Endothelial cell of umbilical vein (primary cell): ENCODE data around the gene PTPN23. TPM values are rescaled to one million over a fixed set of nuclear protein-coding genes. Genes with fewer than 3 reads are reported as not detected.

Experiments used
- BruUV-seq: library from RNA; stranded (reverse); fragments of 400-500 nt; replicated peaks from 2 replicates; lab custom pipeline; 2021; lab: Mats Ljungman, UMichigan
- CTCF ChIA-PET: fragments of 300-600, 350-600 bp; sonication (Branson Sonifier 250); formaldehyde crosslinking; loops from one replicate; lab custom pipeline; 2021; ENCODE audit warnings: antibody characterized with exemption, inconsistent platforms; lab: Charles Lee
- POLR2A ChIA-PET: fragments of 300-600, 350-600 bp; sonication (Branson Sonifier 250); formaldehyde crosslinking; loops from one replicate; lab custom pipeline; 2021; ENCODE audit warnings: antibody characterized with exemption, inconsistent platforms; lab: Charles Lee
- DNase-seq: peaks from one replicate; pipeline ENCODE4 v3.0.0-alpha.2; 2011; ENCODE audit warnings: low read depth, low spot score
- FAIRE-seq: peaks from 2 replicates; lab custom pipeline; 2011; peaks lifted over from hg19 to GRCh38; lab: Jason Lieb, UNC
- H2AFZ ChIP-seq: 2 replicates; pipeline ENCODE4 v1.6.0; 2012; ENCODE audit warnings: low read depth, low read length, control low read depth, inconsistent platforms
- H3K27ac ChIP-seq: 2 replicates; pipeline ENCODE4 v1.5.1; 2011; ENCODE audit warnings: low read depth, mild to moderate bottlenecking, control low read depth, low read length, moderate library complexity; ENCODE audit not compliant: insufficient read depth
- H3K27me3 ChIP-seq, 2 experiments: 2 replicates each; pipeline versions ENCODE4 v1.6.0 to v1.6.1; 2011; ENCODE audit warnings: low read length in 2 of 2, mixed read lengths in 1 of 2; ENCODE audit not compliant: control insufficient read depth in 2 of 2, insufficient read depth in 2 of 2
- H3K36me3 ChIP-seq, 2 experiments: 2 replicates in 1 of 2; 3 replicates in 1 of 2; pipeline ENCODE4 v1.5.1; 2011; ENCODE audit warnings: low read length in 2 of 2, mild to moderate bottlenecking in 1 of 2, moderate library complexity in 1 of 2; ENCODE audit not compliant: control insufficient read depth in 2 of 2, insufficient read depth in 2 of 2; ENCODE audit errors: extremely low read depth in 1 of 2
- H3K4me1 ChIP-seq: 3 replicates; pipeline ENCODE4 v1.5.1; 2011; ENCODE audit warnings: mild to moderate bottlenecking, low read length; ENCODE audit not compliant: control insufficient read depth, insufficient read depth; ENCODE audit errors: extremely low read depth
- H3K4me2 ChIP-seq: 2 replicates; pipeline ENCODE4 v1.6.1; 2011; ENCODE audit warnings: low read length, control low read depth, mixed read lengths; ENCODE audit not compliant: insufficient read depth
- H3K4me3 ChIP-seq, 3 experiments: fragments of 200-600 bp in 1 of 3; sonication (generic), shearing (Covaris generic) in 1 of 3; replicated peaks in 1 of 3; 2 replicates each; pipeline ENCODE4 v1.5.1; 2011 to 2016; ENCODE audit warnings: control low read depth in 3 of 3, low read length in 3 of 3, mild to moderate bottlenecking in 2 of 3, inconsistent platforms in 1 of 3, low read depth in 1 of 3, moderate library complexity in 1 of 3; ENCODE audit not compliant: insufficient read depth in 1 of 3
- H3K79me2 ChIP-seq: 2 replicates; pipeline ENCODE4 v1.6.0; 2012; ENCODE audit warnings: low read length, inconsistent platforms; ENCODE audit not compliant: control insufficient read depth, insufficient read depth
- H3K9ac ChIP-seq: replicated peaks from 2 replicates; pipeline ENCODE3; 2011; ENCODE audit warnings: low read length, control low read depth; ENCODE audit not compliant: insufficient read depth; ENCODE audit errors: extremely low read depth
- H3K9me1 ChIP-seq: replicated peaks from 3 replicates; pipeline ENCODE4 v1.6.0; 2011; ENCODE audit warnings: mild to moderate bottlenecking, low read length; ENCODE audit not compliant: control insufficient read depth, insufficient read depth; ENCODE audit errors: extremely low read depth
- H3K9me3 ChIP-seq: replicated peaks from 2 replicates; pipeline ENCODE4 v1.5.1; 2012; ENCODE audit warnings: low read length, inconsistent platforms; ENCODE audit not compliant: control insufficient read depth, insufficient read depth
- H4K20me1 ChIP-seq: replicated peaks from 2 replicates; pipeline ENCODE3; 2011; ENCODE audit warnings: mild to moderate bottlenecking, low read length; ENCODE audit not compliant: control insufficient read depth, insufficient read depth; ENCODE audit errors: extremely low read depth
- EZH2 ChIP-seq: IDR thresholded peaks from 2 replicates; pipeline ENCODE4 v1.6.1; 2012; ENCODE audit warnings: borderline replicate concordance, low read depth, mild to moderate bottlenecking, moderate library complexity, low read length, inconsistent platforms; ENCODE audit not compliant: severe bottlenecking
- FOS ChIP-seq: IDR thresholded peaks from 2 replicates; pipeline ENCODE4 v1.6.1; 2011; ENCODE audit warnings: mild to moderate bottlenecking, low read length, moderate library complexity, borderline replicate concordance; ENCODE audit not compliant: insufficient read depth
- GATA2 ChIP-seq: IDR thresholded peaks from 2 replicates; pipeline ENCODE4 v1.7.0; 2011; ENCODE audit warnings: low read depth, mild to moderate bottlenecking, moderate library complexity, mixed read lengths, low read length; ENCODE audit not compliant: insufficient read length, insufficient read depth
- JUN ChIP-seq: IDR thresholded peaks from 2 replicates; pipeline ENCODE4 v1.6.1; 2011; ENCODE audit warnings: borderline replicate concordance, low read depth; ENCODE audit not compliant: insufficient read length, insufficient read depth
- MYC ChIP-seq: IDR thresholded peaks from one replicate; pipeline ENCODE4 v1.6.1; 2011; ENCODE audit warnings: mild to moderate bottlenecking, low read depth, low read length
- POLR2A ChIP-seq: IDR thresholded peaks from 2 replicates; pipeline ENCODE4 v1.6.1; 2012; ENCODE audit warnings: low read depth, mild to moderate bottlenecking, control low read depth, low read length
- POLR2AphosphoS5 ChIP-seq: IDR thresholded peaks from 2 replicates; pipeline ENCODE4 v1.6.1; 2012; ENCODE audit warnings: low read depth, mild to moderate bottlenecking, control low read depth, low read length, moderate library complexity; ENCODE audit not compliant: insufficient read depth
- dilution Hi-C: fragments of 300-500 bp; cut with MboI; formaldehyde crosslinking; loops from one replicate; pipeline ENCODE4 v1.15.0; 2019; ENCODE audit warnings: low sequenced_read_pairs; ENCODE audit not compliant: extremely low pct_ligation_motif_present
- intact Hi-C: fragments of 100-400 bp; cut with micrococcal nuclease; formaldehyde crosslinking; loops from one replicate; pipeline ENCODE4 v1.10.0; 2022
- polyA plus RNA-seq, 4 experiments: library from polyadenylated mRNA; depleted of rRNA in 3 of 4; stranded (reverse) in 3 of 4; unstranded in 1 of 4; fragments of >200 nt; gene quantifications; 2 replicates each; pipeline versions ENCODE4 v1.2.1 to v1.2.3, GENCODE V29; 2011 to 2012; ENCODE audit warnings: missing spikeins in 1 of 4
- total RNA-seq: library from RNA; stranded (reverse); gene quantifications from 2 replicates; pipeline ENCODE4 v1.2.3, GENCODE V29; 2021
- TF ChIP-seq, protein P1 (sequence below), 2 donors: IDR thresholded peaks; 1 replicate in 1 of 2; 2 replicates in 1 of 2; pipeline ENCODE4 v1.5.1; 2011; ENCODE audit warnings: low read length in 2 of 2, mild to moderate bottlenecking in 2 of 2, moderate library complexity in 2 of 2, control low read depth in 1 of 2, inconsistent platforms in 1 of 2, low read depth in 1 of 2; ENCODE audit not compliant: insufficient read depth in 1 of 2; ENCODE audit errors: extremely low read depth in 1 of 2
- TF ChIP-seq, protein P2 (sequence below): IDR thresholded peaks from 2 replicates; pipeline ENCODE4 v1.6.1; 2011; ENCODE audit not compliant: insufficient read depth, insufficient read length

Gene PTPN23
- total and polyA plus RNA-seq, 2 donors (not counting 3 experiments of a cell fraction or from before 2014, with no cell fraction given), result 8.5 to 63.5 TPM

- H3K4me3 ChIP-seq, result no peak overlapping the region
- H2AFZ ChIP-seq, result no peak overlapping the region
- BruUV-seq, result no TSS peak
- CTCF ChIA-PET, result no interaction called here
- no peaks in the 10 kb centered on the region for H3K9me3 ChIP-seq
- H3K27ac ChIP-seq, result no peak overlapping the region
- TF ChIP-seq FOS, result no peak
- TF ChIP-seq POLR2A, result no peak
- no peak for TF ChIP-seq JUN
- no peak for TF ChIP-seq MYC
- TF ChIP-seq POLR2AphosphoS5, result no peak
- TF ChIP-seq GATA2, result no peak
- TF ChIP-seq EZH2, result no peak
- TF ChIP-seq, protein P1, sequence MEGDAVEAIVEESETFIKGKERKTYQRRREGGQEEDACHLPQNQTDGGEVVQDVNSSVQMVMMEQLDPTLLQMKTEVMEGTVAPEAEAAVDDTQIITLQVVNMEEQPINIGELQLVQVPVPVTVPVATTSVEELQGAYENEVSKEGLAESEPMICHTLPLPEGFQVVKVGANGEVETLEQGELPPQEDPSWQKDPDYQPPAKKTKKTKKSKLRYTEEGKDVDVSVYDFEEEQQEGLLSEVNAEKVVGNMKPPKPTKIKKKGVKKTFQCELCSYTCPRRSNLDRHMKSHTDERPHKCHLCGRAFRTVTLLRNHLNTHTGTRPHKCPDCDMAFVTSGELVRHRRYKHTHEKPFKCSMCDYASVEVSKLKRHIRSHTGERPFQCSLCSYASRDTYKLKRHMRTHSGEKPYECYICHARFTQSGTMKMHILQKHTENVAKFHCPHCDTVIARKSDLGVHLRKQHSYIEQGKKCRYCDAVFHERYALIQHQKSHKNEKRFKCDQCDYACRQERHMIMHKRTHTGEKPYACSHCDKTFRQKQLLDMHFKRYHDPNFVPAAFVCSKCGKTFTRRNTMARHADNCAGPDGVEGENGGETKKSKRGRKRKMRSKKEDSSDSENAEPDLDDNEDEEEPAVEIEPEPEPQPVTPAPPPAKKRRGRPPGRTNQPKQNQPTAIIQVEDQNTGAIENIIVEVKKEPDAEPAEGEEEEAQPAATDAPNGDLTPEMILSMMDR (IDR thresholded peaks at IDR 0.05; ENCODE audit: extremely low read depth in 1 of 2, insufficient read depth in 1 of 2, low read depth in 1 of 2, low read length in 2 of 2), result no peak
- TF ChIP-seq, protein P2, sequence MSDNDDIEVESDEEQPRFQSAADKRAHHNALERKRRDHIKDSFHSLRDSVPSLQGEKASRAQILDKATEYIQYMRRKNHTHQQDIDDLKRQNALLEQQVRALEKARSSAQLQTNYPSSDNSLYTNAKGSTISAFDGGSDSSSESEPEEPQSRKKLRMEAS, result no peak
- no peak overlapping the region for H3K9ac ChIP-seq
- H3K9me1 ChIP-seq, result no peaks in the 10 kb centered on the region
- FAIRE-seq, result no peak
- dilution Hi-C loops (no loop called here), intact Hi-C loops (no loop called here)
- no peaks in the 10 kb centered on the region for H3K4me1 ChIP-seq
- DNase-seq, result no peak
- H3K79me2 ChIP-seq, result peaks cover 5% of the 10 kb centered on the region
- H3K4me2 ChIP-seq, result no peak overlapping the region
- peaks cover 0 to 43% of the 10 kb centered on the region in 2 experiments for H3K36me3 ChIP-seq
- H4K20me1 ChIP-seq, result no peaks in the 10 kb centered on the region
- H3K27me3 ChIP-seq, result no peaks in the 10 kb centered on the region
- POLR2A ChIA-PET, result no interaction called here
Observed at GRCh38 chr3:47406762-47407149, 25.9 kb downstream of the PTPN23 start.
